Uterus (tissue), 2 donors: ENCODE data around the gene C4orf36.

Experiments used
- POLR2A ChIP-seq, 2 donors: fragments of 450-650 bp; IDR thresholded peaks; one replicate each; pipeline ENCODE4 v1.6.1; 2016; ENCODE audit warnings: antibody characterized with exemption in 2 of 2, mild to moderate bottlenecking in 1 of 2, moderate library complexity in 1 of 2
- TF ChIP-seq, protein P1 (sequence below), 4 experiments: fragments of 200-600 bp in 2 of 4; fragments of 450-650 bp in 2 of 4; sonication (generic) in 2 of 4; IDR thresholded peaks; one replicate each; pipeline ENCODE4 v1.5.1; 2016 to 2019; ENCODE audit warnings: antibody characterized with exemption in 4 of 4, mild to moderate bottlenecking in 2 of 4, moderate library complexity in 1 of 4

DNA sequence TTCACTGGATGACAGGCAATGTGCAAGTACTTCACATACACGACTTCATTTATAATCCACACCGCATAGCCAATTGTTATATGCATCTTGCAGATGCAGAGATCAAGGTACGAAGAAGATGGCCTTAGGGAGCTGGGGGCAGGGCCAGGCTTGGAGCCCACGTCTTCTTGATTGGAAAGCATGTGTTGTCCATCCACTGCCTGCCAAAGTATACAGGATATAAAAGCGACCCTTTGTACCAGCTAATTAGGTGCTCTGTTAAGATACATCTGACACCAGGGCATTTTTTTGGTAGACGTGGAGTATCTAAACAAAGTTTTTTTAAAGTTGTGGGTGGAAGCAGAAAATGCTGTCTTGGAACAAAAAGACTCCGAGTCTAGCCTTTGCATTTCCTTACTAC lies 1.4 kb downstream of the C4orf36 start:
- TF ChIP-seq, protein P1, sequence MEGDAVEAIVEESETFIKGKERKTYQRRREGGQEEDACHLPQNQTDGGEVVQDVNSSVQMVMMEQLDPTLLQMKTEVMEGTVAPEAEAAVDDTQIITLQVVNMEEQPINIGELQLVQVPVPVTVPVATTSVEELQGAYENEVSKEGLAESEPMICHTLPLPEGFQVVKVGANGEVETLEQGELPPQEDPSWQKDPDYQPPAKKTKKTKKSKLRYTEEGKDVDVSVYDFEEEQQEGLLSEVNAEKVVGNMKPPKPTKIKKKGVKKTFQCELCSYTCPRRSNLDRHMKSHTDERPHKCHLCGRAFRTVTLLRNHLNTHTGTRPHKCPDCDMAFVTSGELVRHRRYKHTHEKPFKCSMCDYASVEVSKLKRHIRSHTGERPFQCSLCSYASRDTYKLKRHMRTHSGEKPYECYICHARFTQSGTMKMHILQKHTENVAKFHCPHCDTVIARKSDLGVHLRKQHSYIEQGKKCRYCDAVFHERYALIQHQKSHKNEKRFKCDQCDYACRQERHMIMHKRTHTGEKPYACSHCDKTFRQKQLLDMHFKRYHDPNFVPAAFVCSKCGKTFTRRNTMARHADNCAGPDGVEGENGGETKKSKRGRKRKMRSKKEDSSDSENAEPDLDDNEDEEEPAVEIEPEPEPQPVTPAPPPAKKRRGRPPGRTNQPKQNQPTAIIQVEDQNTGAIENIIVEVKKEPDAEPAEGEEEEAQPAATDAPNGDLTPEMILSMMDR (IDR thresholded peaks at IDR 0.05): no peak
- TF ChIP-seq POLR2A (IDR thresholded peaks at IDR 0.05): no peak
